ENCODE measurements around the gene MDK. TPM values are rescaled to one million over a fixed set of nuclear protein-coding genes. Genes with fewer than 3 reads are reported as not detected.

MDK gene
- total RNA-seq, 1 donor from 2014 or later = 499 TPM

Other genes starting within 250 kb of the MDK start
- 6.3 and 23.4 TPM in 2 replicates for gene CREB3L1, start 104.0 kb upstream of the MDK start, total RNA-seq
- gene DGKZ, start 34.2 kb upstream of the MDK start, total RNA-seq = 105 and 139 TPM in 2 replicates
- gene CHRM4, start 10.1 kb downstream of the MDK start, total RNA-seq = 0.12 TPM in 1 of 2 replicates, not detected in the other
- 25.2 and 38.5 TPM in 2 replicates for gene AMBRA1, start 212.4 kb downstream of the MDK start, total RNA-seq
- gene HARBI1, start 235.6 kb downstream of the MDK start, total RNA-seq = 3.6 and 5.0 TPM in 2 replicates
- 80.0 and 87.5 TPM in 2 replicates for gene ATG13, start 235.9 kb downstream of the MDK start, total RNA-seq